ENCODE data around the gene SLC12A8. TPM values are rescaled to one million over a fixed set of nuclear protein-coding genes. Genes with fewer than 3 reads are reported as not detected.
A peak's percentile ranks its signal among the peaks of the same experiment; 100 is the strongest.

The SLC12A8 gene
- total RNA-seq, 4 donors from 2014 or later: 2.3 to 13.1 (median 3.9) TPM

- WGBS, 2 donors: 71 to 76% methylated on average over 7 of the region's 7 CpGs
- H3K4me3 ChIP-seq (ENCODE audit: low read depth, poor library complexity, severe bottlenecking): no peak overlapping the region
- TF ChIP-seq CTCF (IDR thresholded peaks at IDR 0.05) (no peak), POLR2A (IDR thresholded peaks at IDR 0.05) (no peak)
- intact Hi-C loops (cut with DNase I; ENCODE audit: low total_unique reads): no loop called here
- no peak for DNase-seq (ENCODE audit: low spot score in 2 of 2)
Observed at GRCh38 chr3:125213946-125214542, 1.5 kb upstream of the SLC12A8 start.

GRCh38 chr3:125213364-125213755, 812 bp upstream of the SLC12A8 start:
- intact Hi-C loops (cut with DNase I; ENCODE audit: low total_unique reads): no loop called here
- 79 to 80% methylated on average over 4 of the region's 4 CpGs for WGBS, 2 donors
- DNase-seq (ENCODE audit: low spot score in 2 of 2): no peak
- no peak overlapping the region for H3K4me3 ChIP-seq (ENCODE audit: low read depth, poor library complexity, severe bottlenecking)
- TF ChIP-seq CTCF (IDR thresholded peaks at IDR 0.05) (no peak), POLR2A (IDR thresholded peaks at IDR 0.05) (no peak)

- peak in 1 of 2 donors; percentile 85 for DNase-seq (ENCODE audit: low spot score in 2 of 2)
- peak overlapping the region; percentile 32 for H3K4me3 ChIP-seq (ENCODE audit: low read depth, poor library complexity, severe bottlenecking)
- 5% methylated on average over 27 to 28 of the region's 28 CpGs for WGBS, 2 donors
- intact Hi-C loops (cut with DNase I; ENCODE audit: low total_unique reads): no loop called here
- TF ChIP-seq POLR2A (IDR thresholded peaks at IDR 0.05) (no peak), CTCF (IDR thresholded peaks at IDR 0.05) (no peak)
Observed at GRCh38 chr3:125212091-125212508, 448 bp downstream of the SLC12A8 start.

- peak in 1 of 2 donors; percentile 78 for DNase-seq (ENCODE audit: low spot score in 2 of 2)
- intact Hi-C loops (cut with DNase I; ENCODE audit: low total_unique reads): no loop called here
- 74 to 80% methylated on average over 11 of the region's 11 CpGs for WGBS, 2 donors
- no peak for TF ChIP-seq CTCF (IDR thresholded peaks at IDR 0.05)
- TF ChIP-seq POLR2A (IDR thresholded peaks at IDR 0.05): no peak
- H3K4me3 ChIP-seq (ENCODE audit: low read depth, poor library complexity, severe bottlenecking): no peak overlapping the region
Observed at GRCh38 chr3:125211523-125212090, 941 bp downstream of the SLC12A8 start.

- TF ChIP-seq CTCF (IDR thresholded peaks at IDR 0.05) (no peak), POLR2A (IDR thresholded peaks at IDR 0.05) (no peak)
- intact Hi-C loops (cut with DNase I; ENCODE audit: low total_unique reads): no loop called here
- peak in 1 of 2 donors; percentile 21 for DNase-seq (ENCODE audit: low spot score in 2 of 2)
- WGBS, 2 donors: 89 to 100% methylated on average over 1 of the region's 1 CpG
- no peak overlapping the region for H3K4me3 ChIP-seq (ENCODE audit: low read depth, poor library complexity, severe bottlenecking)
Observed at GRCh38 chr3:125207949-125208568, 4.5 kb downstream of the SLC12A8 start.
